HCEC 1CT (cell line): ENCODE results near the gene TLE1.
A peak's percentile ranks its signal among the peaks of the same experiment; 100 is the strongest.
"Not testable (repeated sequence)": the region's sequence is repeated elsewhere in the genome, so short reads cannot be mapped to it uniquely, and the experiment has no call there.

Experiments used
- DNase-seq: peaks from one replicate; pipeline ENCODE4 v3.0.0-alpha.2; 2017

TLE1 gene

GRCh38 chr9:81599837-81600236 lies 89.5 kb downstream of the TLE1 start:
- DNase-seq, result no peak

GRCh38 chr9:81598811-81599210 lies 90.5 kb downstream of the TLE1 start:
- no peak for DNase-seq

- no peak for DNase-seq
Observed at GRCh38 chr9:81598123-81598497, 91.2 kb downstream of the TLE1 start.

GRCh38 chr9:81597419-81598122 lies 91.8 kb downstream of the TLE1 start:
- no peak for DNase-seq

GRCh38 chr9:81596679-81597418 lies 92.5 kb downstream of the TLE1 start:
- DNase-seq, result no peak

- no peak for DNase-seq
Observed at GRCh38 chr9:81595887-81596543, 93.3 kb downstream of the TLE1 start.

GRCh38 chr9:81595293-81595692 lies 94.1 kb downstream of the TLE1 start:
- not testable (repeated sequence) for DNase-seq

- DNase-seq, result no peak
Observed at GRCh38 chr9:81594415-81594814, 94.9 kb downstream of the TLE1 start.

GRCh38 chr9:81592887-81593266 lies 96.5 kb downstream of the TLE1 start:
- DNase-seq, result no peak

GRCh38 chr9:81591791-81592190 lies 97.6 kb downstream of the TLE1 start:
- DNase-seq, result no peak

- no peak for DNase-seq
Observed at GRCh38 chr9:81590688-81591087, 98.7 kb downstream of the TLE1 start.

- DNase-seq, result no peak
Observed at GRCh38 chr9:81589819-81590218, 99.5 kb downstream of the TLE1 start.

GRCh38 chr9:81589392-81589791 lies 100.0 kb downstream of the TLE1 start:
- DNase-seq, result no peak

- no peak for DNase-seq
Observed at GRCh38 chr9:81588148-81588871, 101.0 kb downstream of the TLE1 start.

GRCh38 chr9:81586786-81587185 lies 102.6 kb downstream of the TLE1 start:
- no peak for DNase-seq

- DNase-seq, result no peak
Observed at GRCh38 chr9:81585191-81585763, 104.1 kb downstream of the TLE1 start.

- DNase-seq, result no peak
Observed at GRCh38 chr9:81584099-81584498, 105.2 kb downstream of the TLE1 start.

GRCh38 chr9:81581986-81582385 lies 107.4 kb downstream of the TLE1 start:
- DNase-seq, result no peak

GRCh38 chr9:81579381-81579780 lies 110.0 kb downstream of the TLE1 start:
- no peak for DNase-seq

GRCh38 chr9:81578606-81579005 lies 110.7 kb downstream of the TLE1 start:
- peak; percentile 22 for DNase-seq

GRCh38 chr9:81575956-81576355 lies 113.4 kb downstream of the TLE1 start:
- peak; percentile 28 for DNase-seq

- DNase-seq, result peak; percentile 35
Observed at GRCh38 chr9:81574405-81574804, 114.9 kb downstream of the TLE1 start.
